Muscle of leg (tissue), 11 donors: ENCODE measurements around the gene MARCHF3. TPM values are rescaled to one million over a fixed set of nuclear protein-coding genes. Genes with fewer than 3 reads are reported as not detected.
"Not testable (repeated sequence)": the region's sequence is repeated elsewhere in the genome, so short reads cannot be mapped to it uniquely, and the experiment has no call there.

Experiments used
- DNase-seq: peaks from one replicate; pipeline ENCODE4 v3.0.0; 2013
- H3K27ac ChIP-seq: one replicate; pipeline ENCODE4 v1.5.1; 2013; ENCODE audit warnings: mild to moderate bottlenecking, low read length, control low read depth
- H3K27me3 ChIP-seq: one replicate; pipeline ENCODE4 v1.6.1; 2013; ENCODE audit warnings: low read length; ENCODE audit not compliant: control insufficient read depth, insufficient read depth
- H3K36me3 ChIP-seq: one replicate; pipeline ENCODE4 v1.6.1; 2013; ENCODE audit warnings: low read length; ENCODE audit not compliant: control insufficient read depth, insufficient read depth
- H3K4me1 ChIP-seq: one replicate; pipeline ENCODE4 v1.6.1; 2013; ENCODE audit warnings: low read length; ENCODE audit not compliant: control insufficient read depth, insufficient read depth
- H3K4me3 ChIP-seq: one replicate; pipeline ENCODE4 v1.5.1; 2013; ENCODE audit warnings: low read length, control low read depth
- H3K9me3 ChIP-seq: replicated peaks from 2 replicates; pipeline ENCODE4 v1.6.1; 2013; ENCODE audit warnings: low read depth, low read length; ENCODE audit not compliant: control insufficient read depth
- WGBS: methylation state at CpG from one replicate; pipeline ENCODE4 v1.1.5; 2013; ENCODE audit warnings: missing lambda C conversion rate; ENCODE audit not compliant: insufficient coverage; 5-methylcytosine and 5-hydroxymethylcytosine counted together
- polyA plus RNA-seq, 8 donors: library from polyadenylated mRNA; unstranded; fragments of 120-200 nt; gene quantifications; one replicate each; pipeline versions ENCODE4 v1.2.1 to v1.2.3, GENCODE V29; 2013; ENCODE audit warnings: inconsistent platforms in 1 of 8, low replicate concordance in 1 of 8; ENCODE audit not compliant: insufficient read length in 8 of 8, insufficient read depth in 1 of 8
- total RNA-seq: library from RNA; stranded (reverse); fragments of 120-200 nt; gene quantifications from one replicate; pipeline ENCODE4 v1.2.4, GENCODE V29; 2013

The MARCHF3 gene
- total and polyA plus RNA-seq, 9 donors = 7.0 to 13.1 (median 10.4) TPM

DNA sequence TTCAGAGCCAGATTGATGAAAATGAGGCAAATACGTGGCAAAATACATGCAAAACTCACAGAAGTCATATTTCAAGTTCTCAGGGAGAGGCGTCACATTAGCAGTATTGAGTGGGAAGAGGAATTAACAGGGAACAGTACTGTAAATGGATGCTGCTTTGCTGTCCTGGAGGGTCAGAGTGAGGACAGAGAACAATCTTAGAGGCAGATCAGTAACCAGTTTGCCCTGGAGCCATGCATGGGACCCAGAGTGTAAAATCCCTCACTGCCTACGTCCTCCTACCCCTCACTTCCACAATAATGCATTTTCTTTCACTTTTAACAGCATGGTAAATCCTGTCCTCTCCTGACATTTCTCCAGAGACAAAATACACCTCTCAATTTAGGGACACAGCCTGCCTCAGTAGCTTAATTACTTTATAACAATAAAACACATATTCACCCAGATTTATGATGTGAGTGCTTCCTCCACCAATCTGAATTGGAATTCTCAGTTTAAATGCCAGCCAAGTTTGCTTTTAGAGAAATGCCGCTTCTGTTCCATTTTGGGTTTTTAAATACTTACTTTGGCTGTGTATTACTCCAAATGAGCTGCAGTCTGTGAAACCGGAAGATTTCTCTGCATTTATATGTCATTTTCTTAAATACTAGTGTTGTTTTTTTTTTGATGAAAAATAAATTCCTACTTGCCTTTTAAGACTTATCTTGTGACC is 183.5 kb downstream of the MARCHF3 start:
- no peaks in the 10 kb centered on the region for H3K27me3 ChIP-seq
- peak overlapping the region; percentile 69 for H3K27ac ChIP-seq
- H3K9me3 ChIP-seq = no peaks in the 10 kb centered on the region
- H3K4me3 ChIP-seq = no peak overlapping the region
- 67% methylated on average over 3 of the region's 5 CpGs for WGBS
- H3K36me3 ChIP-seq = no peaks in the 10 kb centered on the region
- H3K4me1 ChIP-seq = peaks cover 31% of the 10 kb centered on the region
- DNase-seq = no peak

DNA sequence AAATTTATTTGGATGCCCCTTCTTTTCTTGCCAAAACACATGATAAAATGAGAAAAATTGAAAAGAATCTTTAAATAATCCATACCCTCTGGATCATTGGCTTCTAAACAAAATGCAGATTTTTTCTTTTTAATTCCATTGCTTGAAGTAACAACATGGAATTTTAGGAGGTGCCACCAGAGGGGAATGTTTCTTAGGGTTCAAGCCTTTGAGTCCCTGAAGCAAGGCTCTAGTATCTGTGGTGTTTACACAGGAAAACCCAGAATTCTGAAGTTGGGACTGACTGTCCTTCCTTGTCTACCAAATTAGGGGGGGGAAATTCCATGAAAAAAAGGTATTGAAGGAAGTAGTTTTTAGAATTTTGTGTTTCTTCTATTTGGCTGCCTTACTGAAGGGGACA is 184.0 kb downstream of the MARCHF3 start:
- Histone ChIP-seq H3K9me3 (no peaks in the 10 kb centered on the region), H3K4me1 (peaks cover 26% of the 10 kb centered on the region), H3K27ac (peak overlapping the region; percentile 69), H3K27me3 (no peaks in the 10 kb centered on the region), H3K36me3 (no peaks in the 10 kb centered on the region), H3K4me3 (no peak overlapping the region)
- peak; percentile 73 for DNase-seq

DNA sequence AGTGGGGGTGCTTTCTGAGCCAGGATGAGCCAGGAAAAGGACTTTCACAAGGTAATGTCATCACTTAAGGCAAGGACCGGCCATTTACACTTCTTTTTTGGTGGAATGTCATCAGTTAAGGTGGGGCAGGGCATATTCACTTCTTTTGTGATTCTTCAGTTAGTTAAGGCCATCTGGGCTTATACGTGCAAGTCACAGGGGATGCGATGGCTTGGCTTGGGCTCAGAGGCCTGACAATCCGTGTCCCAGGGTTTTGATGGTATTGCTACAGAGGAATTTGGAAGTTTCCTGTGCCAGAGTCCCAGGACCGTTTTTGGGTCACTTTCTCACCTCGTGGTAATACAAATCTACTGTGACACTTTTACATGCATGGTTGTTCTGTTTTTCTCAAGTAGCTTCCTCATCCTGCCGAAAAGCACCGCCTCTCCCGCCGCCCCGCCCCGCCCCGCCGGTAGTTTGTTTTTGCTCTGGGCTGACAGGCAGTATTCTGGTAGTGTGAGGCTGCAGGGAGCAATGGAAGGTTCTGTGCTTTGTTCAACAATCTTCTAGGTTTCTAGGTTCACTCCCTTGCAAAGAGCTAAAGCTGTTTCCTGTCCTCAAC is 184.8 kb downstream of the MARCHF3 start:
- not testable (repeated sequence) for H3K36me3 ChIP-seq, H3K27me3 ChIP-seq, H3K9me3 ChIP-seq, H3K27ac ChIP-seq, H3K4me3 ChIP-seq
- peaks cover 20% of the 10 kb centered on the region for H3K4me1 ChIP-seq
- 32% methylated on average over 3 of the region's 14 CpGs for WGBS
- peak; percentile 55 for DNase-seq

DNA sequence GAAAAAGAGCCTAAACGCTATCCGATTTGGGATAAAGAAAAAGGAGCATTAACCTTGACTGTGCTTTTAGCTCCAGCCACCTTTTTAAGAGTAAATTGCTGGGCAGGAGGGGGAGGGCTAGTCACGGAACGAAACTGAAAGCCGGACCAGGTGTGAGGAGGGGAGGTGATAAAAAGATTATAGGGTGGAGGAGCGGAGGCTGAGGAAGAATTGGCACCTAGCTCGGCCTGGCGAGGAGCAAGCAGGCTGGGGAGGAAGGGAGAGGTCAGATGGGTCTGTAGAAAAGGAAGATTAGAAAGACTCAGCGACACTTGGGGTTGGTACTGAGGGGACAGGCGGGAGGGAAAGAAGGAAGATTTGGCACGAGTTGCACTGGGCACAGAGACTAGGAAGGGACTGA is 187.0 kb downstream of the MARCHF3 start:
- not testable (repeated sequence) for H3K4me3 ChIP-seq, H3K27me3 ChIP-seq, DNase-seq, H3K27ac ChIP-seq, H3K9me3 ChIP-seq, H3K36me3 ChIP-seq
- WGBS = 58% methylated on average over 3 of the region's 11 CpGs
- peaks cover 16% of the 10 kb centered on the region for H3K4me1 ChIP-seq

DNA sequence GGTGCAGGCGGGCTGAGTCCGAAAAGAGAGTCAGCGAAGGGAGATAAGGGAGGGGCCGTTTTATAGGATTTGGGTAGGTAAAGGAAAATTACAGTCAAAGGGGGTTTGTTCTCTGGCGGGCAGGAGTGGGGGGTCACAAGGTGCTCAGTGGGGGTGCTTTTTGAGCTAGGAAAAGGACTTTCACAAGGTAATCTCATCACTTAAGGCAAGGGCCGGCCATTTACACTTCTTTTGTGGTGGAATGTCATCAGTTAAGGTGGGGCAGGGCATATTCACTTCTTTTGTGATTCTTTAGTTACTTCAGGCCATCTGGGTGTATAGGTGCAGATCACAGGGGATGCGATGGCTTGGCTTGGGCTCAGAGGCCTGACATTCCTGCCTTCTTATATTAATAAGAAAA is 191.0 kb downstream of the MARCHF3 start:
- not testable (repeated sequence) for H3K36me3 ChIP-seq, H3K27me3 ChIP-seq, H3K9me3 ChIP-seq, H3K4me1 ChIP-seq, DNase-seq, H3K27ac ChIP-seq, H3K4me3 ChIP-seq
- whole genome bisulfite sequencing = 80% methylated on average over 2 of the region's 7 CpGs

DNA sequence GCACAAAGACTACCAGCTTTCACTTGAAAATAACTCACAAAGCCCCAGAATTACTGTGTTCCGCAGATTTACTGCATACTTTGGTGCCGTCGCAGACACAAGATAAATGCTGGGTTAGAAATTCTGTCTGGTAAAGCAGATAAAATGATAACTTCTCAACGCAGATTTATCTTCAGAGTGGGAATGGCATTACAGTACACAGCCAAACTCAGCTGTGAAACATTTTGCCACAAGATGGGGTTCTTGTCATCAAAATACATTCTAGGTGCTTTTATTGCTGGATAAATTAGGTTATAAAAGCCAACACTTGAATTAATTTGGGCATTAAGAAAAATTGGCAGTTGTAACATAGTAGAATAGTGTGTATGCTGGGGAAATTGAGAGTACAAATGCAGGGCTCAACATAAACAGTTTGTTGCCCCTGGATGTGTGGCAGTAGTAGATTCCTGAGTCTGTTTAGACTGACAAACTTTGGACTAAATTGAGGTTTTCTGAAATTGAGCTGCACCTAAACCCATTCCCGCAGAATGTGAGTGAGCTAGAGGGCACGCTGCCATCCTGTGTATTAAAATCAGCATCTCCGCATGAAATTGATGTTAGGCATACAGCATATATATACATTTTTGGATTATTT is 192.3 kb downstream of the MARCHF3 start:
- no CpG with 5 or more reads among the region's 7 CpGs for WGBS
- H3K27me3 ChIP-seq = no peaks in the 10 kb centered on the region
- H3K9me3 ChIP-seq = no peaks in the 10 kb centered on the region
- H3K36me3 ChIP-seq = peaks cover 12% of the 10 kb centered on the region
- no peak overlapping the region for H3K27ac ChIP-seq
- H3K4me3 ChIP-seq = no peak overlapping the region
- no peaks in the 10 kb centered on the region for H3K4me1 ChIP-seq
- peak; percentile 51 for DNase-seq

DNA sequence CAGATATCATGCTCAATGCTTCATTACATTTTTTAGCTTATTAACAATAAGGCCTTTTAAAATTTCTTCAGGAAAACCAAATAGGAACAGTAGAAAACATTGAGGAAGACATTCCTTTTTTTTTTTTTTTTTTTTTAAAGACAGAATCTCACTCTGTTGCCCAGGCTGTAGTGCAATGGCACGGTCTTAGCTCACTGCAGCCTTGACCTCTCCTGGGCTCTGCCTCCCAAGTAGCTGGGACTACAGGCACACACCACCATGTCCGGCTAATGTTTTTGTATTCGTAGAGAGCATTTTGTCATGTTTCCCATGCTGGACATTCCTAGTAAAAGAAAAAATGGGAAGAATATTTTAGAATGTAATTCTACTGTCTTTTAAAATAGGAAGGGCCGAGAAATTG is 193.1 kb downstream of the MARCHF3 start:
- H3K9me3 ChIP-seq = no peaks in the 10 kb centered on the region
- no peak overlapping the region for H3K27ac ChIP-seq
- no peaks in the 10 kb centered on the region for H3K27me3 ChIP-seq
- DNase-seq = no peak
- H3K4me1 ChIP-seq = no peaks in the 10 kb centered on the region
- peaks cover 12% of the 10 kb centered on the region for H3K36me3 ChIP-seq
- WGBS = no CpG with 5 or more reads among the region's 4 CpGs
- no peak overlapping the region for H3K4me3 ChIP-seq

DNA sequence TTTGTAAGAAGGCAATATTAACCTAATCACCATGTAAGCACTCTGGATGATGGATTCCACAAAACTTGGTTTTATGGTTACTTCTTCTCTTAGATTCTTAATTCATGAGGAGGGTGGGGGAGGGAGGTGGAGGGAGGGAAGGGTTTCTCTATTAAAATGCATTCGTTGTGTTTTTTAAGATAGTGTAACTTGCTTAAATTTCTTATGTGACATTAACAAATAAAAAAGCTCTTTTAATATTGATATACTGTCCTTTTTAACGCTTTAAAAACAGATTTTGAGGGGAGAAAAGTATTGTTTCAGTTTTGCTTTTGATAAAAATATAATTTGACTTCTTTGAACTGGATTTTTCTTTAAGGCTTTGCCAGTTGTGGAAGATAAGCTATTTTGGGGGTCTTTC is 193.6 kb downstream of the MARCHF3 start:
- no peak for DNase-seq
- H3K4me1 ChIP-seq = no peaks in the 10 kb centered on the region
- H3K36me3 ChIP-seq = peaks cover 12% of the 10 kb centered on the region
- WGBS = no CpG with 5 or more reads among the region's 2 CpGs
- no peaks in the 10 kb centered on the region for H3K9me3 ChIP-seq
- no peaks in the 10 kb centered on the region for H3K27me3 ChIP-seq
- no peak overlapping the region for H3K4me3 ChIP-seq
- no peak overlapping the region for H3K27ac ChIP-seq

DNA sequence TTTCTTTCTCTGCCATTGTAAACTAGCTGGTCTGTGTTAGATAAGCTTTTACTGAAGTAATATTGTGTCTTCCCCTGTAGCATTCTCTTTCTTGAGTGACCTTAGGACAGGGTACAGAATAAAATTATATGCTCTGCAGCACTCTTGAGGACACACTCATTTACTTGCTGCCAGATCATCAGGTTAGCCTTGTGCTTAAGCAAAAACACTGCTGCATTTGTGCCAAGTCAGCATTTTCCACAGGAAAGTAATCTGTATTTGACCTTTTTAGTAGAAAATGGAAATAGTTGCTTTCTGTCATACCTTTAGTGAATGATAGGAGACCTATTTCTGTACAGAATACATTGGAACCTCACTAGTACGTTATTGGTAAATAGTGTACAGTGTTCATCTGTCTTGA is 199.2 kb downstream of the MARCHF3 start:
- WGBS = no CpG with 5 or more reads among the region's 1 CpG
- peaks cover 37% of the 10 kb centered on the region for H3K36me3 ChIP-seq

DNA sequence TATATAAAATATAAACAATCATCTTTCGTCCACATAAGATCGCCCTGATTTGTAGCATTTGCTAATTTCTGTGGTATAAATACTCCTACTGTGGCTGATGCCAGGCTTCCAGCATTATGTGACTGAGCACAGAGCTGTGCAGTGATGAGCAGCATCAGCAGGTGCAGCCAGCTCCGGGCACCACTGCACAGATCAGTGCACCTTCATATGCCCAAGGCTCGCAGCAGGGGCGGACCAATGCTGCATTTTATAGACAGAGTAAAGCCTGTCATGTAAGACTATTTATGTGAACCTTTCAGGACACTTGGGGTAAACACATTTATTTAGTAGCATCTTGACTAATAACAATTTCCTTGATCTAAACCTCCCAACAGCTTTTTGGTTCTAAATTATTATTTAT is 200.3 kb downstream of the MARCHF3 start:
- no peaks in the 10 kb centered on the region for H3K4me1 ChIP-seq
- 88% methylated on average over 1 of the region's 5 CpGs for WGBS
- H3K9me3 ChIP-seq = no peaks in the 10 kb centered on the region
- no peaks in the 10 kb centered on the region for H3K27me3 ChIP-seq
- no peak for DNase-seq
- H3K36me3 ChIP-seq = peaks cover 46% of the 10 kb centered on the region
- no peak overlapping the region for H3K27ac ChIP-seq
- no peak overlapping the region for H3K4me3 ChIP-seq

More for the DNA sequence above, 199.2 kb downstream of the MARCHF3 start:
- H3K9me3 ChIP-seq = no peaks in the 10 kb centered on the region
- no peak overlapping the region for H3K4me3 ChIP-seq
- H3K27me3 ChIP-seq = no peaks in the 10 kb centered on the region
- H3K4me1 ChIP-seq = no peaks in the 10 kb centered on the region
- H3K27ac ChIP-seq = no peak overlapping the region
- peak; percentile 34 for DNase-seq
